Lower leg skin (tissue), 3 donors: ENCODE data around the gene HES1.

Experiments used
- POLR2A ChIP-seq, 2 donors: fragments of 450-650 bp; IDR thresholded peaks; one replicate each; pipeline ENCODE4 v1.6.1; 2016 to 2017; ENCODE audit warnings: antibody characterized with exemption in 2 of 2, mild to moderate bottlenecking in 1 of 2, moderate library complexity in 1 of 2
- TF ChIP-seq, protein P1 (sequence below), 3 donors: fragments of 450-650 bp; IDR thresholded peaks; one replicate each; pipeline ENCODE4 v1.5.1; 2016; ENCODE audit warnings: antibody characterized with exemption in 3 of 3, mild to moderate bottlenecking in 3 of 3, moderate library complexity in 2 of 3

- TF ChIP-seq, protein P1, sequence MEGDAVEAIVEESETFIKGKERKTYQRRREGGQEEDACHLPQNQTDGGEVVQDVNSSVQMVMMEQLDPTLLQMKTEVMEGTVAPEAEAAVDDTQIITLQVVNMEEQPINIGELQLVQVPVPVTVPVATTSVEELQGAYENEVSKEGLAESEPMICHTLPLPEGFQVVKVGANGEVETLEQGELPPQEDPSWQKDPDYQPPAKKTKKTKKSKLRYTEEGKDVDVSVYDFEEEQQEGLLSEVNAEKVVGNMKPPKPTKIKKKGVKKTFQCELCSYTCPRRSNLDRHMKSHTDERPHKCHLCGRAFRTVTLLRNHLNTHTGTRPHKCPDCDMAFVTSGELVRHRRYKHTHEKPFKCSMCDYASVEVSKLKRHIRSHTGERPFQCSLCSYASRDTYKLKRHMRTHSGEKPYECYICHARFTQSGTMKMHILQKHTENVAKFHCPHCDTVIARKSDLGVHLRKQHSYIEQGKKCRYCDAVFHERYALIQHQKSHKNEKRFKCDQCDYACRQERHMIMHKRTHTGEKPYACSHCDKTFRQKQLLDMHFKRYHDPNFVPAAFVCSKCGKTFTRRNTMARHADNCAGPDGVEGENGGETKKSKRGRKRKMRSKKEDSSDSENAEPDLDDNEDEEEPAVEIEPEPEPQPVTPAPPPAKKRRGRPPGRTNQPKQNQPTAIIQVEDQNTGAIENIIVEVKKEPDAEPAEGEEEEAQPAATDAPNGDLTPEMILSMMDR (IDR thresholded peaks at IDR 0.05) = no peak
- no peak for TF ChIP-seq POLR2A (IDR thresholded peaks at IDR 0.05)
Observed at GRCh38 chr3:194163697-194164096, 27.7 kb downstream of the HES1 start.
